Measurements from ENCODE around the gene OGFOD1.

Gene OGFOD1

DNA sequence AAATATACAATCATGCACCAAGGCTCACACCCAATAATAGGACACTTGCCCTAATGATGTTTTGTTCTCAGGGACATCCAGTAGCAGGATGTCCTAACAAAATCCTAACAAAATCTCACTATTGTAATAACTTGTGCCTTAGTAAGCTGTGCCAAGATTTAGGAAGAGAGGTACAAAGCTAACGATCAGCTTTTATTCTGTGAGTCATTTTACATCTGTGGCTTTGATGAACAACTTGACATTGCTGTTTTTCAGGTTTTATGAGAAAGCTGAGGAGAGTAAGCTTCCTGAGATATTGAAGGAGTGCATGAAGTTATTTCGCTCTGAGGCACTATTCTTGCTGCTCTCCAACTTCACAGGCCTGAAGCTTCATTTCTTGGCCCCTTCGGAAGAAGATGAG is 18.9 kb downstream of the OGFOD1 start:
- peaks cover 36% of the 10 kb centered on the region for H3K36me3 ChIP-seq (ENCODE audit: low read length)
- no peak overlapping the region for H3K4me2 ChIP-seq (ENCODE audit: low read depth, low read length, poor library complexity, severe bottlenecking)
- H3K79me2 ChIP-seq (ENCODE audit: insufficient read depth, low read length): no peaks in the 10 kb centered on the region
- H2AFZ ChIP-seq (ENCODE audit: low read depth, low read length, severe bottlenecking): no peak overlapping the region
- H3K9me3 ChIP-seq (ENCODE audit: insufficient read depth, low read length): no peaks in the 10 kb centered on the region
- TF ChIP-seq EZH2phosphoT487 (conservative IDR thresholded peaks at IDR 0.05; ENCODE audit: low read length): no peak
- TF ChIP-seq, protein P1, sequence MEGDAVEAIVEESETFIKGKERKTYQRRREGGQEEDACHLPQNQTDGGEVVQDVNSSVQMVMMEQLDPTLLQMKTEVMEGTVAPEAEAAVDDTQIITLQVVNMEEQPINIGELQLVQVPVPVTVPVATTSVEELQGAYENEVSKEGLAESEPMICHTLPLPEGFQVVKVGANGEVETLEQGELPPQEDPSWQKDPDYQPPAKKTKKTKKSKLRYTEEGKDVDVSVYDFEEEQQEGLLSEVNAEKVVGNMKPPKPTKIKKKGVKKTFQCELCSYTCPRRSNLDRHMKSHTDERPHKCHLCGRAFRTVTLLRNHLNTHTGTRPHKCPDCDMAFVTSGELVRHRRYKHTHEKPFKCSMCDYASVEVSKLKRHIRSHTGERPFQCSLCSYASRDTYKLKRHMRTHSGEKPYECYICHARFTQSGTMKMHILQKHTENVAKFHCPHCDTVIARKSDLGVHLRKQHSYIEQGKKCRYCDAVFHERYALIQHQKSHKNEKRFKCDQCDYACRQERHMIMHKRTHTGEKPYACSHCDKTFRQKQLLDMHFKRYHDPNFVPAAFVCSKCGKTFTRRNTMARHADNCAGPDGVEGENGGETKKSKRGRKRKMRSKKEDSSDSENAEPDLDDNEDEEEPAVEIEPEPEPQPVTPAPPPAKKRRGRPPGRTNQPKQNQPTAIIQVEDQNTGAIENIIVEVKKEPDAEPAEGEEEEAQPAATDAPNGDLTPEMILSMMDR (IDR thresholded peaks at IDR 0.05; ENCODE audit: insufficient read depth, low read length, poor library complexity, severe bottlenecking): no peak
- H4K20me1 ChIP-seq (ENCODE audit: low read depth, low read length): no peaks in the 10 kb centered on the region
- no peaks in the 10 kb centered on the region for H3F3A ChIP-seq (ENCODE audit: insufficient read depth)
- no peak overlapping the region for H3K4me3 ChIP-seq (ENCODE audit: insufficient read depth, low read length, poor library complexity, severe bottlenecking)
- no peak overlapping the region for H3K9ac ChIP-seq (ENCODE audit: low read length)
- H3K27ac ChIP-seq (ENCODE audit: low read depth, low read length): no peak overlapping the region
- H3K27me3 ChIP-seq (ENCODE audit: low read length): no peaks in the 10 kb centered on the region
- no peaks in the 10 kb centered on the region for H3K9me2 ChIP-seq (replicated peaks; ENCODE audit: insufficient read depth, low read length)

DNA sequence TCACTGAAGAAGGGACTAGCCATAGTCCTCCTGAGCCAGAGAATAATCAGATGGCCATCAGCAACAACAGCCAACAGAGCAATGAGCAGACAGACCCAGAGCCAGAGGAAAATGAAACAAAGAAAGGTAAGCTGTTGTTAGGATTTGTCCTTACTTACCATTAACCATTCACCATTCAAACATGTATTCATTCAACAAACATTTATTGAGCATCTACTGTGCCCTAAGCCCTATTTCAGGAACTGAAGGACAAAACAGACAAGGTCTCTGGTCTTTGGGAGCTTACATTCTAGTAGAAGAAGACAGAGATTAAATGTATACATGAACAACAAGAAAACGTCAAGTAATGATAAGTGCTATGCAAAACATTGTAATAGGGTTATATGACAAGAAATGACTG is 19.3 kb downstream of the OGFOD1 start:
- Histone ChIP-seq H2AFZ (ENCODE audit: low read depth, low read length, severe bottlenecking) (no peak overlapping the region), H3K27me3 (ENCODE audit: low read length) (no peaks in the 10 kb centered on the region), H3K79me2 (ENCODE audit: insufficient read depth, low read length) (no peaks in the 10 kb centered on the region), H3F3A (ENCODE audit: insufficient read depth) (no peaks in the 10 kb centered on the region), H3K4me3 (ENCODE audit: insufficient read depth, low read length, poor library complexity, severe bottlenecking) (no peak overlapping the region), H3K27ac (ENCODE audit: low read depth, low read length) (no peak overlapping the region), H3K4me2 (ENCODE audit: low read depth, low read length, poor library complexity, severe bottlenecking) (no peak overlapping the region), H3K9me2 (replicated peaks; ENCODE audit: insufficient read depth, low read length) (no peaks in the 10 kb centered on the region), H3K9me3 (ENCODE audit: insufficient read depth, low read length) (no peaks in the 10 kb centered on the region), H3K9ac (ENCODE audit: low read length) (no peak overlapping the region), H3K36me3 (ENCODE audit: low read length) (peaks cover 37% of the 10 kb centered on the region), H4K20me1 (ENCODE audit: low read depth, low read length) (no peaks in the 10 kb centered on the region)
- no peak for TF ChIP-seq EZH2phosphoT487 (conservative IDR thresholded peaks at IDR 0.05; ENCODE audit: low read length)
- TF ChIP-seq, protein P1 (IDR thresholded peaks at IDR 0.05; ENCODE audit: insufficient read depth, low read length, poor library complexity, severe bottlenecking): no peak

DNA sequence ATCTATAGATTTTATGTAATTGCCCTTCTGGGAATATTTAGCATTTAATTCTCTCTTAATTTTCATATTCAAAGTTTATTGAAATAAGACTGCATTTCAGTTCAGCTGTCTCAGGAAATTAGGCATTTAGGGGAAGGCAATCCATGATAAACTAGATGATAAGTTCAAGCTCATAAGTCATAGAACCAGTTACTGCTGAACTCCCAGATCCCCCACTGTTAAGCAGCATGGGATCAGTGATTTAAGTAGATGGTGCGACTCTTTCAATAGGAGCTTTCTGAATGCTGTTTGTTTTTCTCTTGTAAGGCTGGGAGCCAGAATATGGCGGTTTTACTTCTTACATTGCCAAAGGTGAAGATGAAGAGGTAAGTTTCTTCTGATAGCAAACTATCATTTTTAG is 23.8 kb downstream of the OGFOD1 start:
- Histone ChIP-seq H3F3A (ENCODE audit: insufficient read depth) (no peaks in the 10 kb centered on the region), H3K9ac (ENCODE audit: low read length) (no peak overlapping the region), H3K9me3 (ENCODE audit: insufficient read depth, low read length) (no peaks in the 10 kb centered on the region), H3K79me2 (ENCODE audit: insufficient read depth, low read length) (no peaks in the 10 kb centered on the region), H3K27me3 (ENCODE audit: low read length) (no peaks in the 10 kb centered on the region), H4K20me1 (ENCODE audit: low read depth, low read length) (no peaks in the 10 kb centered on the region), H3K27ac (ENCODE audit: low read depth, low read length) (no peak overlapping the region), H3K4me2 (ENCODE audit: low read depth, low read length, poor library complexity, severe bottlenecking) (no peak overlapping the region), H3K36me3 (ENCODE audit: low read length) (peaks cover 41% of the 10 kb centered on the region), H3K9me2 (replicated peaks; ENCODE audit: insufficient read depth, low read length) (no peaks in the 10 kb centered on the region), H3K4me3 (ENCODE audit: insufficient read depth, low read length, poor library complexity, severe bottlenecking) (no peak overlapping the region), H2AFZ (ENCODE audit: low read depth, low read length, severe bottlenecking) (no peak overlapping the region)
- TF ChIP-seq, protein P1 (IDR thresholded peaks at IDR 0.05; ENCODE audit: insufficient read depth, low read length, poor library complexity, severe bottlenecking): no peak

All from SU-DHL-6 (cell line).